ENCODE data around the gene ALG10B. TPM values are rescaled to one million over a fixed set of nuclear protein-coding genes. Genes with fewer than 3 reads are reported as not detected.
"Not testable (repeated sequence)": the region's sequence is repeated elsewhere in the genome, so short reads cannot be mapped to it uniquely, and the experiment has no call there.

Gene ALG10B
- polyA plus RNA-seq (2012; ENCODE audit: insufficient read depth, insufficient read length) = 5.6 TPM

- peak; percentile 97 for DNase-seq (ENCODE audit: low read depth, low spot score)
- peak within 1 kb of the TSS; percentile 82 for H3K4me3 ChIP-seq (ENCODE audit: low read length)
Observed at GRCh38 chr12:38316391-38317129, at the start of gene ALG10B. Gene ALG10B (plus strand): TSS chr12:38316774. CDS start chr12:38316894, 120 bp downstream.

- H3K4me3 ChIP-seq (ENCODE audit: low read length) = no peak overlapping the region
- no peak for DNase-seq (ENCODE audit: low read depth, low spot score)
Observed at GRCh38 chr12:38268612-38269011, 48.0 kb upstream of the ALG10B start.

GRCh38 chr12:38269897-38270296 is 46.7 kb upstream of the ALG10B start:
- no peak for DNase-seq (ENCODE audit: low read depth, low spot score)
- no peak overlapping the region for H3K4me3 ChIP-seq (ENCODE audit: low read length)

GRCh38 chr12:38279756-38280155 is 36.8 kb upstream of the ALG10B start:
- H3K4me3 ChIP-seq (ENCODE audit: low read length) = no peak overlapping the region
- no peak for DNase-seq (ENCODE audit: low read depth, low spot score)

GRCh38 chr12:38282886-38283285 is 33.7 kb upstream of the ALG10B start:
- H3K4me3 ChIP-seq (ENCODE audit: low read length) = no peak overlapping the region
- no peak for DNase-seq (ENCODE audit: low read depth, low spot score)

GRCh38 chr12:38289396-38289795 is 27.2 kb upstream of the ALG10B start:
- no peak overlapping the region for H3K4me3 ChIP-seq (ENCODE audit: low read length)
- no peak for DNase-seq (ENCODE audit: low read depth, low spot score)

GRCh38 chr12:38291160-38291559 is 25.4 kb upstream of the ALG10B start:
- H3K4me3 ChIP-seq (ENCODE audit: low read length) = no peak overlapping the region
- DNase-seq (ENCODE audit: low read depth, low spot score) = no peak

GRCh38 chr12:38302972-38303371 is 13.6 kb upstream of the ALG10B start:
- not testable (repeated sequence) for H3K4me3 ChIP-seq (ENCODE audit: low read length); DNase-seq (ENCODE audit: low read depth, low spot score)

GRCh38 chr12:38321966-38322365 is 5.4 kb downstream of the ALG10B start:
- not testable (repeated sequence) for H3K4me3 ChIP-seq (ENCODE audit: low read length); DNase-seq (ENCODE audit: low read depth, low spot score)

GRCh38 chr12:38324912-38325311 is 8.3 kb downstream of the ALG10B start:
- no peak overlapping the region for H3K4me3 ChIP-seq (ENCODE audit: low read length)
- DNase-seq (ENCODE audit: low read depth, low spot score) = no peak

- no peak for DNase-seq (ENCODE audit: low read depth, low spot score)
- H3K4me3 ChIP-seq (ENCODE audit: low read length) = no peak overlapping the region
Observed at GRCh38 chr12:38327356-38327755, 10.8 kb downstream of the ALG10B start.

- H3K4me3 ChIP-seq (ENCODE audit: low read length) = no peak overlapping the region
- DNase-seq (ENCODE audit: low read depth, low spot score) = peak; percentile 39
Observed at GRCh38 chr12:38328306-38328895, 11.8 kb downstream of the ALG10B start.

GRCh38 chr12:38330414-38330813 is 13.8 kb downstream of the ALG10B start:
- H3K4me3 ChIP-seq (ENCODE audit: low read length) = not testable (repeated sequence)

GRCh38 chr12:38332814-38333213 is 16.2 kb downstream of the ALG10B start:
- DNase-seq (ENCODE audit: low read depth, low spot score) = no peak
- no peak overlapping the region for H3K4me3 ChIP-seq (ENCODE audit: low read length)

More at GRCh38 chr12:38330414-38330813, 13.8 kb downstream of the ALG10B start:
- DNase-seq (ENCODE audit: low read depth, low spot score) = not testable (repeated sequence)

- no peak overlapping the region for H3K4me3 ChIP-seq (ENCODE audit: low read length)
- no peak for DNase-seq (ENCODE audit: low read depth, low spot score)
Observed at GRCh38 chr12:38342444-38342843, 25.9 kb downstream of the ALG10B start.

GRCh38 chr12:38343256-38343655 is 26.7 kb downstream of the ALG10B start:
- DNase-seq (ENCODE audit: low read depth, low spot score) = not testable (repeated sequence)

GRCh38 chr12:38343916-38344315 is 27.3 kb downstream of the ALG10B start:
- H3K4me3 ChIP-seq (ENCODE audit: low read length); DNase-seq (ENCODE audit: low read depth, low spot score): not testable (repeated sequence)

More at GRCh38 chr12:38343256-38343655, 26.7 kb downstream of the ALG10B start:
- H3K4me3 ChIP-seq (ENCODE audit: low read length) = not testable (repeated sequence)

- no peak overlapping the region for H3K4me3 ChIP-seq (ENCODE audit: low read length)
- DNase-seq (ENCODE audit: low read depth, low spot score) = no peak
Observed at GRCh38 chr12:38350342-38351174, 34.0 kb downstream of the ALG10B start.

- peak; percentile 23 for DNase-seq (ENCODE audit: low read depth, low spot score)
- H3K4me3 ChIP-seq (ENCODE audit: low read length) = not testable (repeated sequence)
Observed at GRCh38 chr12:38351175-38351508, 34.6 kb downstream of the ALG10B start.

GRCh38 chr12:38367506-38367905 is 50.9 kb downstream of the ALG10B start:
- no peak overlapping the region for H3K4me3 ChIP-seq (ENCODE audit: low read length)
- DNase-seq (ENCODE audit: low read depth, low spot score) = no peak

Data from Jurkat, Clone E6-1 (cell line).